ENCODE data around the gene DNPEP.
"Not testable (repeated sequence)": the region's sequence is repeated elsewhere in the genome, so short reads cannot be mapped to it uniquely, and the experiment has no call there.

The DNPEP gene

GRCh38 chr2:219399716-219400478 is 12.2 kb upstream of the DNPEP start:
- DNase-seq, result no peak

DNA sequence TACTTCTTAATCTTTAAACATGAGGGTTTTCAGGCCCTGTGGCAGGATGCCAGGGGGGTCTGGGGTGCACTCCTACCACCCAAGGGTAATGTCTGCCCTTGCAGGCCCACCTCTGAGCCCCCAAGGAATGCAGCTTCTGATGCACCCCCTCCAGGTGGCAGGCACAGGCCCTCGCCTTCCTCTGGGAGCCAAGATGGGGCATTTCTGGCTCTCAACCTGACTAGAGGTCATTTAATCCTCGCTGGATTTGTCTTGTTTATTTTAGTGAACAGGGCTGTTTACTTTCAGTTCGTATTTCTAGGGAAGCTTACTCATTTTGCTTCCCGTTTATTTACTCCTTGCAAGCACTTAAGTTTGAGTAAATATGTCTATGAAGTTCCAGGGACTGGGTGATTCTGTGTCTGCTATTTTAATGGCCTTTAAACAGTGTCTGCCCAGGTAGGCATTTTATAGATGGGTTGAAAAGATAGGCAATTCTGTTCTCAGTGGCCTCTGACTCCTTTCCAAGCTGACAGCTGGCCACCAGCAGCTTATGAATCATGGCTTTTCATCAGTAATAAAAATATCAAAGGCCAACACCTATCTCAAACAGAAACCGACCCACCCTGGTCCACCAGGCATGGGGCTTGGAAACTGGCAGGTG is 11.1 kb upstream of the DNPEP start:
- DNase-seq, result no peak

- no peak for DNase-seq
Observed at GRCh38 chr2:219396863-219397457, 9.2 kb upstream of the DNPEP start.

DNA sequence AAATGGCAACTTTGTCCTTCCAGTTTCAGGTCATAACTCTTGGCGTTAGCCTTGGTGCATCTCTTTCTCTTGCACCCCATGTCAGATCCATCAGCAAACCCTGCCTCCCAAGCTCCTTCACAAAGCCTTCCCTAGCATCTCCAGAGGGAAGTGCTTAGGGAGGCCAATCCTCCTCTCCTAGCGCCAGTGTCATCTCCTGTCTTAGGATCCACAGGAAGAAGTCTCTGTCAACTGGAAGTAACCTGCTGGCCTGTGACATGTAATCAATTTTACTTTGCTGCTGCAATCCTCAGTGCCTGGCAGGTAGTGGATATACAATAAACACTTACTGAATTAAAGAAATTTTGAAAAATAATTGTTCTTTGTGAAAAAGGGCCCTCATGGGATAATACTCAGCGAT is 7.9 kb upstream of the DNPEP start:
- DNase-seq, result no peak

DNA sequence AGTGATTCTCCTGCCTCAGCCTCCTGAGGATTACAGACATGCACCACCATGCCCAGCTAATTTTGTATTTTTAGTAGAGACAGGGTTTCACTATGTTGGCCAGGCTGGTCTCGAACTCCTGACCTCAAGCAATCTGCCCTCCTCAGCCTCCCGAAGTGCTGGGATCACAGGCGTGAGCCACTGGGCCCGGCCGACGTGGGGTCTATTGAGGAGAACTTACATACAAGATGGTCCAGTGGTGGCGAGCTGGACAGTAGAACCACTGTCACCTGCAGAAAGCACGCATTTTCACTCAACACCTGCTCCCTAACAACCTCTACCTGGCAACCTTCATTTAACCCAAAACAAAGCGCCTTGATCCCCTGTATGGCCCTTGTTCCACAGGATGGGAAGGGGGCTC is 7.3 kb upstream of the DNPEP start:
- DNase-seq, result not testable (repeated sequence)

DNA sequence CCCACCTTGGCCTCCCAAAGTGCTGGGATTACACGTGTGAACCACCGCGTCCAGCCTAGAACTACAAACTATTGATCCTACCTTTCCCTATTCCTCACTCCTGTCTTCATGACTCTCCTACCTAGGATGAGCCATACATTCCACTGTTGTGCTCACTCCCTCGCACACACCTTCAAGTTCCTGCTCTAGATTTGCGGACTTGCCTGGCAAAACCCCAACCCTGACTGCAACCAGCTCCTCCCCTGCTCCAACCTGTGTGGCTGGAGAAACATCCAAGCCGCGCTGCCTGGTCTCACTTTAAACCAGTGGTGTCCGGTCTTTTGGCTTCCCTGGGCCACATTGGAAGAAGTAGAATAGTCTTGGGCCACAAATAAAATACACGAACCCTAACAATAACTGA is 5.0 kb upstream of the DNPEP start:
- DNase-seq, result no peak

GRCh38 chr2:219388907-219389156 is 1.1 kb upstream of the DNPEP start:
- DNase-seq, result no peak

DNA sequence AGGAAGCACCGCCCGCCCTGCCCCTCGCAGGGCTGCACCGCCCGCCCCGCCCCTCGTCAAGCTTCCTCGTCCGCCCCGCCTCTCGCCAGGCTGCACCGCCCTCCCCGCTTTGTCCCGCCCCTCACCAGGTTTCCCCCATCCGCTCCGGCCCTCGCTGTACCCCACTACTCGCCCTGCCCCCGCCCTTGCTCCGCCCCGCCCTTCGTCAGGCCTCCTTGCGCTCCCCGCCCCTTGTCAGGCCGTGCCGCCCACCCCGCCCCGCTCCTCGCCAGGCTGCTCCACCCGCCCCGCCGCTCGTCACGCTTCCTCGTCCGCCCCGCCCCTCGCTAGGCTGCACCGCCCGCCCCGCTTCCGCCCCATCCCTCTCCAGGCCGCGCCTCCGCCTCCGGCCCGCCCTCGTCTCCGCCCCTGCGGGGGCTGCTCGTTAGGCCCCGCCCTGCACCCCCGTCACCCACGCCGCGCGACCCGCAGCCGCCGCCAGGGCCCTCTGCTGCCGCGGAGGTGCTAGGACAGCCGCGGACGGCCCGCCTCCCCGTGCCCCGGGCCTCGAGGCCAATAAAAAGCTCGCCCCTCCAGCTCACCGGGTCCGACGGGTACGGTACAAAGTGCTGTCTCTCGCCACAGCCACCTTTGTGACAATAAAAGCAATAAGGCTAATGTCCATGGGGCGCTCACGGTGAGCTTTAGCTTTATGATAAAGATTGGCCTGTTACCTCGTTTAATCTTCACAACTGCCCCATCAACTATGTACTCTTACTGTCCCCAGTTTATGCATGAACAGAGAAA is 602 bp upstream of the DNPEP start:
- peak; percentile 99 for DNase-seq

DNA sequence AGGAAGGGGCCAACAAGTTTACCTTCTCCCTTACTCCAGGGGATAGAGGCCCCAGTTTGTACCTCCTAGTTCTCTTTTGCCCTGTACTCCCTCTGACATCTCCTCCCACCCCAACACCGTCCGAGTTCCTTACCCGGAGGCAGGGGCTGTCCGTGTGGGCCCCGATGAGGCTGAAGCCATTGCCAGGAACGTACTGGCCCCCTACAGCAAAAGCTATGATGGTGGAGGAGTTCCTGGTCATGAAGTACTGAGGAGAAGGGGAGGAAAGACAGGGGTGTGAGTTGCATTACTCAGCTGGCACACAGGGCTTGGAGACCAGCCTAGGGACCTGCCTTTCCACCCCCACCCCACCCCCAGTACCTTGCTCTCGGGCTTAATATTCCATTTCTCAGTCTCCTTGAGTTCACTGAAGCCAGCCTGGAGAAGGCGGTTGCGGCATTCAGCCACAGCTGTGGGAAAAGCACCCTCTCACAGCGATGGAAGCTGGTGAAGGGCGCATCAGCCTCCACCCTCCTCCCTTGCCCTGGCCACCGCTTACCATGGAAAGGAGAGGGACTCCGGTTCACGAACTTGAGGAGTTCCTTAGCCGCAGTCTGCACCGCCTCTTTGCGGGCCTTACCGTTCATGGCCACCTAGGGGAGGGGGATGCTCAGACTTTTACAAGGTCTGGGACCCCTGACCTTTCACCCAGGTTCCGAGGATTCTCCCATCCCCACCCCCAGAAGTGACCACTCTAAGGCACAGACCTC is 1.0 kb downstream of the DNPEP start:
- peak; percentile 16 for DNase-seq

DNA sequence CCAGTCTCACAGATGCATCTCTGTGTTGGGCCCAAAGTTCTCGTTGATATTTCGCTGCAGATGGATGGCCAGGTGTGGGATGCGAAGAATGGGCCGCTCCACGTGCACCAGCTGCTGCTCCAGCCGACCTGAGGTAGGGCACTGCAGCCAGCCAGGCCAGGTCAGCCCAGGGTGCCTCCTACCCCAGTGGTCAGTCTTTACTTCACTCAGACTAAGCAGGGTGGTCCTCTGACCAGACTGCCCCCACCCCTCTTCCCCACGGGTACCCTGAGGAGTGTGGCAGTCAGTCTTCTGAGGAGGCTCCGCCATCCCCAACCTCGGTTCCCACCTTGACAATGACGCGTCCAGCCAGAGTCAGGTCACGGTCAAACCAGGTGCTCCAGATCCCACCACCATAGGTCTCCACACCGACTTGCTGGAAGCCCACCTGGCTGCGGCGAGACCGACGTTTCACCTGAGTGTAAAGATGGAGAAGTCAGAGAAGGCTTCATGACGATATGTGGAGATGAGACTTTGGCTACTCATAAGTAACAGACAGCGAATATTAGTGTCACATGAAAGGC is 1.7 kb downstream of the DNPEP start:
- no peak for DNase-seq

DNA sequence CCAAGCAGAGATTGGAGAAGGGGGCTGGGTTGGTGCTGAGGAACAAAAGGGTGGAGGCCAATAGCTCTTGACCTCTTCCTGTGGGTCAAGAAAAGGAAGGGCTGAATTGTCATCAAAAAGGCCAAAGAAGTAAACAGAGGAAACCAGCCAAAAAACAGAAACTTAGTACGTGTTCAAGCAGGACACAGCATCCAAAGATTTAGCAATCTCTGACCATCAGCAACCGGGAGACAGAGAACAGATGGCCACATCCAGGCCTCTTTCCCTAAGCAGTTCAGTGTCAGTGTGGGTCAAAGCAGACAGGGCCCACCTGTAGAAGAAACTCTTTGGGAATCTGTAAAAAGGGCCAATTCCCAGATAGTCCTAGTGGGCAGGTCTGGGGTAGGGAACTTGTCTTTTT is 2.9 kb downstream of the DNPEP start:
- no peak for DNase-seq

GRCh38 chr2:219384083-219384713 is 3.5 kb downstream of the DNPEP start:
- no peak for DNase-seq

GRCh38 chr2:219381448-219381847 is 6.3 kb downstream of the DNPEP start:
- DNase-seq, result no peak

GRCh38 chr2:219380926-219381325 is 6.8 kb downstream of the DNPEP start:
- DNase-seq, result no peak

DNA sequence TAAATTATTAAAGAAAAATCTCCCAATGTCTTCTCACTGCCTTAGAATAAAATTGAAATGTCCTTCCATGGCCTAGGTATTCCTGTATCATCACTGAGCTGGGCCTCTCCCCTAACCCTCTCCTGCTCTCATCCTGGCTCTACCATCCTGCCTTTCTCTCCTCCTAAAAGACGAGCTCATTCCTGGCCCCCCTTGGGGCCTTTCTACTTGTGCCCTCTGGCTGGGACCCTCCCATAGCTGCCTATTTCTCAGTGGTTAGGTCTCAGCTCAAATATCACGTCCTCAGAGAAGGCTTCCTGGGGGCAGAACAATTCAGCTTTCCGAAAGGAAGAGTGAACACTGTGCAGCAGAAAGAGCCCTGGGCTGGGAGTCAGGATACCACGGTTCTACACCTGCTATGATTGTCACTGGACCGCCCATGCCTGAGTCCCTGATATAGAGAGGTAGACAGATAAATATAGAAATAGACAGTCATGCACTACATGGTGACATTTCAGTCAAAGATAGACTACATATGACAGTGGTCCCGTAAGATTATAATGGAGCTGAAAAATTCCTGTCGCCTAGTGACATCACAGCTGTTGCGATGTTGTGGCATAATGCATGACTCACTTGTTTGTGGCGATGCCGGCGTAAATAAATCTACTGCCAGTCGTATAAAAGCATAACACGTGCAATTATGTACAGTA is 9.4 kb downstream of the DNPEP start:
- DNase-seq, result no peak

DNA sequence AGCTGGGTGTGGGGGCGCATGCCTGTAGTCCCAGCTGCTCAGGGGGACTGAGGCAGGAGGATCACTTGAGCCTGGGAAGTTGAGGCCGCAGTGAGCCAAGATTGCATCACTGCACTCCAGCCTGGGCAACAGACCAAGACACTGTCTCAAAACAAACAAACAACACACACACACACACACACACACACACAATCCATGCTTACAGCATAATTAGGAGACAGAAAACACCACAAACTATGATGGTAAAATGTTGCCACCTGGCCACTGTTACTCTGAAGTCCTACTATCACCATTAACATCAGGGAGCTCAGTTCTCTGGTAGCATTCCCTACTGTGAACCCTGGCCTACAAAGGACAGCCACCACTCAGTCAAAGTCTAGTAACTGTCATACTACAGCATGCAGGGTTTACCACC is 18.3 kb downstream of the DNPEP start:
- no peak for DNase-seq

GRCh38 chr2:219368690-219369191 is 19.0 kb downstream of the DNPEP start:
- DNase-seq, result no peak

DNA sequence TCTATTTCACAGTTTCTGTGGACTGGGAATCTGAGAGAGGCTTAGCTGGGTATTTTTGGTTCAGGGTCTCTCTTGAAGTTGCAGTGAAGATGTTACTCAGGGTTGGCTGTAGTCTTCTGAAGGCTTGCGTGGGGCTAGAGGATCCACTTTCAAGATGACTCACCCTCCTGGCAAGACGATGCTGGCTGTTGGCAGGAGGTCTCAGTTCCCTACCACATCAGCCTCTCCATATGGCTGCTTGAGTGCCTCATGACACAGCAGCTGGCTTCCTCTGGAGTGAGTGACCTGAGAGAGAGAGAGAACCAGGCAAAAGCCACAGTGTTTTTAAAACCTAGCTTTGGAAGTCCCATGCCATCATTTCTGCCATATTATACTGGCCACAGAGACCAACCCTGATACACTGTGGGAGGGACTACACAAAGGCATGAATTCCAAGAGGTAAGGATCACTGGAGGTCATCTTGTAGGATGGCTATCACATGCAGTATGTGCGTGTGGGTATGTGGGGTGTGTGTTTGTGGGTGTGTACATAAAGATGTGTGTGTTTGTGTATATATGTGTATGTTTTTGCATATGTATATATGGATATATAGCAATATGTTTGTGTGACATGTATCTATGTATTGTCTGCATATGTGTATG is 25.1 kb downstream of the DNPEP start:
- DNase-seq, result no peak

GRCh38 chr2:219362072-219362471 is 25.6 kb downstream of the DNPEP start:
- no peak for DNase-seq

DNA sequence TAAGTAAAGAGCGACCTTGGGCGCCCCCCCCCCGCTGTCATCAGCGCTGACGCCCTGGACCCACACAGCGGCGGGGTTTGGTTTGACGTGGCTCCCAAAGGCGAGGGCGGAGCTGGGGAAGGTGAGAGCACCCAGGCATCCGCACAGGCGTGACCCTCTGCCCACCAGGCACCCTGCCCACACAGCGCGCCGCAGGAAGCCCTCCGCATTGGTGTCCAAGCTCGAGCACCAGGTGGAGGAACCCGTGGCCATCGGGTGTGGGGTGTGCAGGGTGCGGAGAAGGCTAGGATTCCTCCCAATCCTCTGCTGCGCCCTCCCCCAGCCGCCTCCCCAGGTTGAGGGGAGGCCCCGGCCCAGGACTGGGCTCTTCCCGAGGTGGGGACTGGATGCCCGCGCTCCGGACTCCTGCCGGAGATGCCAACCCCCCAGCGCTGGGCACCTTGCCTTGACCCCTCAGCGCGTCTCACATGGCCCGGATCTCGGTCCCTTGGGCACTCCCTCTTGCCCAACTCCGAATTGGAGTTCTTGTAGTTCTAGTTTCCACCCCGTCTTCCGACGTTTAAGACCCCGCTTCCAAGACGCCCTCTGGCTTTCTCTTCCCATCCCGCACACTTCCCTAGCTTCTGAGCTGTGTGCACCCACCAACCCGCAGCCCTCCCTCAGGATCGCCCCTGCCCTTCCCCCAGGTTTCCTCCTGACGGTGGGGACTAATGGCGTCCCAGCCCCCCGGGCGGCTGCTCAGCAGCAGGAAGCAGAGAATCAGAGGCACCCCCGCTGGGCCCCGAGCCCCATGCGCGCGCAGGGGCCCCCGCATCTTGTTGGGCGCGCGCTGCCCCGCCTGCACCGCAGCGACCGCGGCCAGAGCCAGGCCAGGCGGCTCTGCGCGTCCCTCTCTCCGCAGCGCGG is 29.3 kb downstream of the DNPEP start:
- peak; percentile 14 for DNase-seq
